Skin of body (tissue), 2 donors: ENCODE data around the gene SESN1. TPM values are rescaled to one million over a fixed set of nuclear protein-coding genes. Genes with fewer than 3 reads are reported as not detected.
"Not testable (repeated sequence)": the region's sequence is repeated elsewhere in the genome, so short reads cannot be mapped to it uniquely, and the experiment has no call there.

Experiments used
- DNase-seq: peaks from one replicate; lab custom pipeline; 2025; lab: John Stamatoyannopoulos, UW
- total RNA-seq: library from RNA; depleted of rRNA; stranded (reverse); fragments of >200 nt; gene quantifications from one replicate; pipeline ENCODE4 v1.2.3, GENCODE V29; 2014

SESN1 gene
- total RNA-seq, 1 donor from 2014 or later = 55.1 TPM

DNA sequence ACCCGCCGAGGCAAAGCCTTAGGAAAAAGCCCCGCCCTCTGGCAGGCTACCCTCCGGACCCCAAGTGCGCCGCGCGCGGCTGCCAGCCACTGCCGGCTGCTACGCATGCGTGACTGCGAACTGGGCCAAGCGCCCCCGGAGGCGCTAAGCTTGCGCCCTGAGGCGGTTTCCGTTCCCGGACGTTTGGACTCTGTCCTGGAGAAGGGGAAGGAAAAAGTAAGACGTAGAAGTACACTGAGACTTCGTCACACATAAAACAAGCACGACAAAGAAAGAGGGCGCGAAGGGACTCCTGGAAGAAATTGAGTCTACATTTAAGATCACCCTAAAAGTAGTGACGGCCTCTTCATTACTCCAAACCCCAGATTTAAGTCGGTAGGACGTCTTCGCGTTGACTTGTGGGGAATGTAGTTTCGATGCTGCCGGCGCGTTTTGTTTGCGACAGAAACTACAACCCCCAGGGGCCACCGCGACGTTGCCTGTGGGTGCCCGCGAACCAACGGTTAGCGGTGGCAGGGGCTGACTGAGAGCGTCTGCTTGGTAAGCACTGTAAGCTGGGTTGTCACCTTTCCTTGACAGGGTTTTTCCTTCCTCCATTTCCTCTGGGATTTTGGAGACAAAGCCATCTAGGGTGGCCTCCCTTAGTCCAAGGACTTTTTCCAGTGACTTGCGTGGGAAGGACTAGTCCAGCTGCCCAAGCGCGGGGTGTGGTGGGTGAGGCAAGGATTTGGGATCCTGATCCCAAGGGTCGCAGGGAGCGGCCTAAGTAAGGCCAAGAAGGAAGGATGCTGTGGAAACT, 589 bp upstream of the SESN1 start, which contains the start of gene CEP57L1:
TSS of gene CEP57L1 (plus strand) at position 472 of the 799 bp plus-strand sequence. CDS start 49,715 bp downstream, outside the sequence.
- peak; percentile 99 for DNase-seq

DNA sequence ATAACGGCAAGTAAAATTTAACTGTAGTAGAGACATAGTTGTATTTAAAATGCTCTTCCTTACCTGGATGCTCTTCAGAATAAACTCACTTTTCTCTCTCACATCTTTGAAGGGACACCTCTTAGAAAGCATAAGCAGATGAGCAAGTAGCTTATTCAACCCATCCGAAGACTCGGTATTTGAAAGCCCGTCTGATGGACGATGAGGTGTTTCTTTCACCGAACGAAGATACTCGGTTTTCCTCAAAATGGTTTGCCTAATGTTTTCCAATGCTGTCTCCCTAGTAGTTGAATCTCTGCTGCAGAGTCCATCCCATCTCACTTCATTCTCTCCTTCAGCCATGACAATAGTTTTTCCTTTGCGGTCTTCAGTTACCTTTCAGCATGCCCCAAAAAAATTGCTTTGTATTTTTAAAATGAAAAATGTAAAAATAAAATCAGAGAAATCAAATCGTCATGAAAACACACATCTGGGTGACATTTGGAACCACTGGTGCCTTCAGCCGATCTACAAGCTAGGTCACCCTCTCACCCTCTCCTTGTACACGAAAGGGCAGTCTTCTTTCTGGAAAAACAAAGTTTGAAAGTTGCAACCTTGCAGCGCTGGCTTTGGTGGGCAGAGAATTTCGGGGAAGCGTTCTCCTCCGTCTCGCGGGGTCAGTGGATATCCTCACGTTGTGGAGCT, 772 bp downstream of the SESN1 start:
- DNase-seq = peak; percentile 31

DNA sequence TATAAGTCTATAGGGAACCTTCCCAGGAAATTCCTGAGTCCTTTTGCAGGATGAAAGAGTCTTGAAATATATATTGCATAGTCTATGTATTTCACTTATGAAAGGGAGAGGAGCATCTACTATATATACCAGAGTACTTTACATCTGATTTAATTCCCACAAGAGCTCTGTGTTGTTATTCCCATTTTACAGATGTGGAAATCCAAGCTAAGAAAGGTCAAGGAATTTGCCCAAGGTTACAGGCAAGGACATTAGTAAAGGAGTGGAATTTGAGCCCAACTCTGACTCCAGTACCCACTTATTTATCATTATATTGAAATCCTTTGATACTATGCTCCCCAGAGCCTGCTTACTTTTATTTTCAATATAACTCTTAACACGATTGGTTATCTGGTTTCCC, 2.6 kb downstream of the SESN1 start:
- DNase-seq = no peak

DNA sequence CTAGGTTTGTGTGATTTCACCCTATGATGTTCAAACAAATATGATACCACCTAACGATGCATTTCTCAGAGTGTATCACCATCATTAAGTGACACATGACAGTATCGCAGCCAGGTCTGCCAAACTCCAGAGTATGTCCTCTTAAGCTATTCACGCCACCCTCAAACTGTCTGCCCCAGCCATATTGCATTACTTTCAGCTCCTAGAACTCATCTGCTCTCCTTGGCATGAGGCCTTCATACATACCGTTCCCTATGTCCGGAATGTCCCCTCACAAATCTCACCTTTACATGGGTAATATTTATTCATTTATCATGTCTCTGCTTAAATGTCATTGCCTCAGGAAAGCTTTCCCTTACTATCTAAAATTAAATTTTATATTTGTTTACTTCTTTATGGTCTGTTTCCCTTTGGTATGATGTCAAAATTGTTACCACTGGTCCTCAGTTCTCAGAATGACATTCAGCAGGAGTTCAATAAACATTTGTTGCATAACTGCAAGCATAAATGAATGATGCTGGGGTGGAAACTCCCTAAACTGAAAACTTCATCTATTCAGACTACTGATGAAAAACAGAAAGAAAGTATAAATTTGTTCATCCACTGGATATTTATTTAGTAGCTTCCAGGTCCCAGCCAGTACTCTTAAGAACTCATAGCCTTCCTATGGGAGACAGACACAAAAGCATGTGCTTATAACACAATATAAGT, 3.2 kb downstream of the SESN1 start:
- DNase-seq = no peak

DNA sequence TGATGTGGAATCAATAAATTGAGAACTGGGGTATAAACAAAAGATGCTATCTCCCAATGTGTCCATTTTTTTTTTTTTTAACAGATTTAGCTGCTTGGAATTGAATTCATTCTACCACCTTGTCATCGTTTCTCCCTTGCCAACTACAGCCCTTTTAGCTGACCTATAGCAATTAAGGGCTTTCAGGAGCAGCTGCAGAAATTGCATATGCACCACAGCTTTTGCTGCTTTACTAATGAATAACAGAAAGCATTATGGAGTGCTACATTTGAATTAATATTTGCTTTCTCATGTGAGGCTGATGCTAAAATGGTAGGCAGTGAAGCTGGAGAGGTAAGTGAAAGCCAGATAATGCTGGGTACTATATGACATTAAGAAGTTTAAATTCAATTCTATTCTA, 5.7 kb downstream of the SESN1 start:
- peak; percentile 5 for DNase-seq

DNA sequence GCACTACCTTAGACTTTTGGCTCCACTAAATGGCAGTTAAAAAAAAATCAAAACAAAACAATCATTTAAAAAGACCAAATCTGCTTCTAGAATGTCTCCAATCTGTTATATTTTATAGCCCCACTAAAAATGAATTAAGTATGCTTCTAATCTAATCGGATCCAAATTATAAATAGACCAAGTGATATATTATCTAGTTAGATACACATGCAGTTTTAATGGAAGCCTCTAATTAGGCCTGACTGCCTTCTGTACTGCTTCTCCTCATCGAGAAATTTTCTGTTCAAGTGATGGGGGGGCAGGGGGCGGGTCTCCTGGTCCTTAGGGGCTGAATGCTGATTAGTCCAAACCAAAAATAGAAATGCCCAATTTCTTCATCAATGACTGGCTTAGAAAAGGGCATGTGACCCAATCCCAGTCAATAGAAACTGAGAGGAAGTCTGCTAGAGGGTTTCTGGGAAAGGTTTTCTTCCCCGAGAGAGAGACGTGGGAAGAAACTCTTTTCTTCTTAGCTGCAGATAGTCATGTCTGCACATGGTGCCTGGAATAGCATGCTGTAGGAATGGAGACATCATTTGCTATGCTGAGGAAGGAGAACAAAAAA, 6.9 kb downstream of the SESN1 start:
- no peak for DNase-seq

DNA sequence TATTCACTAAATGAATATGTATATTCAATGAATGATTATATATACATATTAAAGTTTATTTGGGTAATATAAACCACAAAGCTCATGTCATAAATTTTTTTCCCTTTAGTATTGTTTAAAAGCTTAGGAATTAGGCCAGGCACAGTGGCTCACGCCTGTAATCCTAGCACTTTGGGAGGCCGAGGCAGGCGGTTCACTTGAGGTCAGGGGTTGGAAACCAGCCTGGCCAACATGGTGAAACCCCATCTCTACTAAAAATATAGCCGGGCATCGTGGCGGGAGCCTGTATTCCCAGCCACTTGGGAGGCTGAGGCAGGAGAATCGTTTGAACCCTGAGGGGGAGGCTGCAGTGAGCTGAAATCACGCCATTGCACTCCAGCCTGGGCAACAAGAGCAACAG, 10.5 kb downstream of the SESN1 start:
- not testable (repeated sequence) for DNase-seq

DNA sequence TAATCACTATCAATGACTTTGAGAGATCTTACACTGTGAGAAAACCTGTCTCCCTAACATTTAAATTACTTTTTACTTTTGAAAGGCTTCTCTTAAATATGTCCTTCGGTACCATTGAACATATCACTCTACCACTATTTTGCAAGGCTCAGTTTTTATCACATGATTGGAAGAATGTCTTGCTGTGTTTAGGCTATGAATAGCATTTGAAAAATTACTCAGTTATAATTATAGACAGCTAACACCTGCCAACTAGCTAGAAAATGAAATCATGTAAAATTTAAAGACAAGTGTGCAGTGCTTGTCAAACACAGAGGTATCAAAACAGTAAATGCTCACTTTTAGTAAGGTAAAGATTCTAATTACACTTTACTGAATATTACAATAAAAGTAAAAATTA, 11.0 kb downstream of the SESN1 start:
- DNase-seq = no peak

DNA sequence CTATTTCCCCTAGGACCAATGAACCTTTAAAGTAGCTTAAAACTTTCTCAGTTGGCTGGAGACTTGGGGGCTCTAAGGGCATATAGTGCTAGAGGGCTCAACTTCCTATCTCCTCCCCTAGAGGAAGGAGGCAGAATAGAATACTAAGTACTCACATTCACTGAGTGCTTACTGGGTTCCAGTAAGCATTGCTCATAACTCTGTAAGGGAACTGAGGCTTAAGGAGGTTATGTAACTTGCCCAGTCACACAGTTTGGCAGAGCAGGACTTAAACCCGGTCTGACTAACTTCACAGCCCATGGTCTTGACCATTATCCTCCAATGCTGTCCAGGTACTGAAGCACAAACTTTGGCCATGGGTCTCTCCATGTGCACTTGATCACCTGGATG, 12.5 kb downstream of the SESN1 start:
- no peak for DNase-seq

DNA sequence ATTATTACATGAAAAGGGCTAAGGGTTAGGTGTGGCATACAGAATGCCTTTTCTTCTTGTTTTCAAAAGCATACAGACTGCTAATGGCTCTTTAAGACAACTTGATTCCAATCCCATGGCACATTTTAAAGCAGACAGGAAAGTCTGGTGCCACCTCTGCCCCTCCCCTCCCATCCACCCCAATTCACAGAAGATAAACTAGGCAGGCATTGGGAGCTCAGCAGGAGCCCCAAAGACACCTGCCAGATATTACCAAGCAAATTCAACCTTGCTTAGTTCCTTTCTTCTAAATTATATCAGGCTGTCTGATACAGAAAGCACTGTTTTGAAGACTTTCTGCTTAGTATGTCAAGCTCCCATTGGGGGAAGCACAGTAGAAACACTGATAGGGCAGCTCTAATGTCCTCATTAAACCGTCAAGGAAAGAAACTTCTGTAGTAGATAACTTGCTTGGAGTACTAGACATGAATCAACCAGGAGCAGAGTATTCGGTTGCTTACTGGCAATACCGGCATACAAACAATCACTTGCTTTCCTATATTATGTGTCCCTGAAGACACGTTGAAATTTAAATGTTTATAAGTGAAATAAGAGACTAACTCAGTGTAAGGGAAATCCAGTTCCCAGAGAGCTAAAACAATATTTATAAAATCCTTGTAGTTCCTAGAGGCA, 13.0 kb downstream of the SESN1 start:
- DNase-seq = no peak

DNA sequence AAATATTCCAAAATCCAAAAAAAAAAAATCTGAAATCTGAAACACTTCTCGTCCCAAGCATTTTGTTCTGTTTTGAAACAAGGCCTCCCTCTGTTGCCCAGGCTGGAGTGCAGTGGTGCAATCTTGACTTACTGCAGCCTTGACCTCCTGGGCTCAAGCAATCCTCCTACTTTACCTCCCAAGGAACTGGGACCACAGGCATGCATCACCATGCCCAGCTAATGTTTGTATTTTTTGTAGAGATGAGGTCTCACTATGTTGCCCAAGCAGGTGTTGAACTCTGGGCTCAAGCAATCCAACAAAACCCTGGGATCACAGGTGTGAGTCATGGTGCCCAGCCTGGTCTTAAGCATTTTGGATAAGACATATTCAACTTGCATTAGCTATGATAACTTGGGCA, 13.6 kb downstream of the SESN1 start:
- no peak for DNase-seq

DNA sequence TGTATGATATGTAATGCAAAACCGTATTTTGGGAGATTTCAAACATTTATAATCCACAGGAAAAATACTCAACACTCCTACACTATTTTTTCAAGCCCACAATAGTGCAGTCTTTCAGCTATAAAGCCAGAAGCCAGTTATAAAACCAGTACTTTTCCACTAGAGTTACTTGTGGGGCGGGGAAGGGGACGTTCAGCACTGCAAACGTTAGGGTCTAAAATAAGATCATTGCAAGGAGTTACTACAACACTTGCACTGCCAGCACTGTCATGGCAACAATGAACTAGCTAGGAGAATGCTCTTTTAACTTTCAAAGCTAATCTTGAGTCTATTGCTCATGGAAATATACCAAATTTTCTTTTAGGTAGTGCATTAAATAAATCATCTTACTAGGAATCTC, 14.7 kb downstream of the SESN1 start:
- peak; percentile 23 for DNase-seq

DNA sequence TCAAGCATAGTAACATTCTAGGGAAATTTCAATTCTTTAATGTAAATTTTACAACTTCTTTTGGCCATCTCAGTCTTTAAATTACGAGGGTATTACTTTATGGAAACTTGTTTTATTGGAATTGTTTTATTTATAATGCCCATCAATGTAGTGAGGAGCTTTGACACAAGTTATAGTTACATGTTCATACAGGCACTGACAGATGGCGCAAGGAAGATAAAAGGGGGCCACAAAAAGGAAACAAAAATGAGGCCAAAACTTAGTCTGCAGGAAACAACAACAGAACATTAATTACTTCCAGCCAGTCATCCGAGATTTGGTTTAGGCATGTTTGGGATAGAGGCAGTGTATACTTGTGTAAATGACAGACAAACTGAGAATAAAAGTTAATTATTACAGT, 18.3 kb downstream of the SESN1 start:
- DNase-seq = peak; percentile 72

DNA sequence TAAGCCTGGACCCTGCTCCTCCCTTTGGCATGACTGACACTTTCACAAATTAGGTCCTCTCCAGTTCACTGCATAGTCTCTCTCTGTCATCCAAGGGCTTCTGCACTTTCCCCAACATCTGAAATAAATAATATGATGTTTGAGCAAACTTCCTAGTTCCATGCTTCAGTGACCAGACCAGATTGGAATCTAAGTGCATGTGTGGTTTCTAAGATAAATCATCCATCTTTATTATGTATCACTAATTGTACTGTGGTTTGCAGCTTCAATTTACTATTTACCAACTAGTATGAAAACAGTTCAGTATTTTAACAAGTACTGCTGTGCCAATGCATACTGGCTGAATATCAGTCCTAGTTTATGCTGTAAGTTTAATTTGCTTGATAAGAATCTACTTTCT, 18.7 kb downstream of the SESN1 start:
- DNase-seq = peak; percentile 52

DNA sequence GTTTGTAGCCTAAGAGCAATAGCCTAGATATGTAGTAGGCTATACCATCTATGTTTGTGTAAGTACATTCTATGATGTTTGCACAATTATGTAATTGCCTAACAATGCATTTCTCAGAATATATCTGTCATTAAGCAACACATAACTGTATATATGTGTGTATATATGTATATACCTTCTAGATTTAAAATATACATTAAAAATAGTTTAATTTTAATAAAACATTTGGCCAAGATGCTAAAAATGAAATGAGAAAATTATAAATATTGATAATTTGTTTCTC, 20.6 kb downstream of the SESN1 start:
- DNase-seq = no peak

DNA sequence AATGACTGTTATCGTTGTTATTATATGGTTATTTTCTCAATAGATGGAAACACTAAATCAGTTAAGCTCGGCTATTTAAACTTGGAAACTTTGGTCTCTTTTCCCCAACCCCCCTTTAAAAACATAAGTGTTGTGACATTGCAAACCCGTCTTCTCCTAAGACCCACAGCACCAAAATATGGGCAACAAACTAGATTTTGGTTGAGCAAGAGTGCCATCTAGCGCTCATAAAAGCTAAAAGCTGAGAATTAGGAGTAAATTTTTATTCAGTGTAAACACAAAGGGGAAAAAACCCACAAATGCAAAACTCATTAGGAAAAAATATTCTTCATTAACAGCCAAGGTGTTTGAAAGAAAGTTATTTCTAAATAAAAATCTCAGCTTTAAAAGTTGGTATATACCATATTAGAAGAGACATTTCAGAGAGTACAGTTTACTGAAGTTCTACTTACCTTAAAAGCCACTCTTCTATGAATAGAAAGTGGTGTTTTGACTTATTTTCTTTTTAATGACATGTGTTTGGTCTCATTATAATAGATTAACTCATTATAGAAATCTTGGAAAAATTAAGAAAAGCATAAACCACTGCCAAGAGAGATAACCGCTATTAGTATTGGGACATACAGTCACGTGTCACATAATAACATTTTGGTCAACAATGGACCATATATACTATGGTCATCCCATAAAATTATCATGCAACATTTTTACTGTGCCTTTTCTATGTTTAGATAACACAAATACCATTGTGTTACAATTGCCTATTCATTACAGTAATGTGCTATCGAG, 21.1 kb downstream of the SESN1 start:
- DNase-seq = peak; percentile 76

DNA sequence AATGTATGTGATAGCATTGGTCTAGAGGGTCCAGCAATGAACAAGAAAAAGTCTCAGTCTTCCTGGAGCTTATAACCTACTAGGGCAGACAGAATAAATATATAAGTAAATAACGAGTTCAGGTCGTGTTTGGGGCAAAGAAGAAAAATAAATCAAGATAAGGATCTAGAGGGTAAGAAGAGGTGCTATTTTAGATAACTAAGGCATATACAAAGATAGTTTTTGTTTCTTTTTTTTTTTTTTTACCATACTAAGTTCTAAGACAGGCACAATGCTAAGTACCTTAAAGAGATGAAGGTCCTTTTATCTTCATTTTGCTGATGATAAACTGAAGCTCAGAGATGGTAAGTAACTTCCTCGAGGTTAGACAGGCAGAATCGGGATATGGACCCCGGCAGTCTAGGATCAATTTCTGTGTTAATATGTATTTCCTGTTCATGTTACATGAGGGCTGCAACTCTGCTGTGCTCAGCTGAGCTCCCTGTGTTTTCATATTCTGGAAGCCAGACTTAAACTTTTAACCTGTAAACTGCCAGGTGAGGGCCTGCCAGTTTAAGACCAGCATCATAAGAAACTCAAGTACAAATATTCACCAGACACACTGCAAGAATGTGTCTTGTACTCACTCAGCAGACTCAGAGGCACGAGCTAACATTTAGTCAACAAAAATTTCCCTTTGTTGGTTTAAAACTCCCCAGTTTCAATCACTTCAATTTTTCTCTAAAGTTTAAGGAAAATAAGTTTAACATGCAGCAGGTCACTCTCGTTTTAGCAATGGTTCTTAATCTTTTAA, 23.3 kb downstream of the SESN1 start:
- no peak for DNase-seq

DNA sequence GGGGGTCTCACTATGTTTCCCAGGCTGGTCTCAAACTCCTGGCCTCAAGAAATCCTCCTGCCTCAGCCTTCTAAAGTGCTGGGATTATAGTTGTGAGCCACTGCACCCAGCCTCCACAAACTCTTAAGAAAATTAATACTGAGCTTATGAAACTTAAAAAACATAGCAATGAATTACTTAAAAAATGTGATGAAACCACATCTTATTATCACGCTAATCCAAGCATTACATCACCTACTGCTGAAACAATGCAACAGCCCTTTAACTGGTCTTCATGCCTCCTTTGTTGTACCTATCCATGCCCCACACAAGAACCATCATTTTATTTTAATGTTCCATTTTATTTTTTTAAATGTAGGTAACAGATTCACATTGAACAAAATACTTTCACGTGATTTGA, 24.9 kb downstream of the SESN1 start:
- DNase-seq = no peak

DNA sequence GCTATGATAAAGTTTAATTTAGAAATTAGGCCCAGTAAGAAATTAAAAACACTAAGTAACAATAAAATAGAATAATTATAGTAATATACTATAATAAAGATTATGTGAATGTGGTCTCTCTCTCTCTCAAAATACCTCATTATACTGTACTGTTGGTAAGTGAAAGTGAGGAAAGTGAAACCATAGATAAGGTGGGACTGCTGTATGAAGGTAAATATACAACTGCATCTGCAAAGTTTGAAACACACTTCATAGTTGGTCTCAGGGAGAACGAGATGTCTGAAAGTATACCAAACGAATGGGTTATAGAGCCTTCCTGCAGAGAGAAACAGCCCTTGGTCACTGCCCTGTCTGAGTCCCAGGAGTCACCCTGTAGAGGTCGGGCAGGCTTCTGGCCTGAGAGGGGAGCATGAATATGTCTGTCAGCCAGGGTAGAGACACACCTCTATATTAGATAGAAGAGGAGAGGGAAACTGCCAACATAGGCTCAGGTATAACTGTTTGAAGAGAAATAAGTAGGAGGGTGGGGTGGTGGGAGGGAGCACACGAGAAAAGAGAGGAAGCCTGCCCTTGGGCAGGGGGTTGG, 31.8 kb downstream of the SESN1 start:
- DNase-seq = no peak

DNA sequence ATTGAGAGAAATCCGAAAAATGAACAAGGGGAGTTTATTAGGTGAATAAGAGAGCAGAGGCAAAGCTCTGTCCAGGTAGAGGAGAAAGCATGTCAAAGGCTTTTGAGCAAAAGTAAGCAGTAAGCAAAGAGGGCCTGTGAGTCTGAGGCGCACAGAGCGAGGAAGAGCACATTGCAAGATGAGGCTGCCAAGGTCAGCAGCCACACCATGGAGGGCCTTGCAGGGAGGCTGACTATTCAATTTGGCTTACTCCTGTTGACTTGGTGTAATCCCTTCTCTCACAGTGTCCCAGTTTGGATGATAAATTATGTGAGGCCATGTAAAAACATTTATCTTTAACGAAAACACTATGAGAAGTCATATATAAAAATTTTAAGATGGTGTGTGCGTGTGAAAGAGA, 32.4 kb downstream of the SESN1 start:
- DNase-seq = no peak
